H1 (cell line): ENCODE measurements around the gene BTBD1. TPM values are rescaled to one million over a fixed set of nuclear protein-coding genes. Genes with fewer than 3 reads are reported as not detected.

ENCODE experiments used
- CTCF ChIA-PET: fragments of 300-600 bp; sonication (Branson Sonifier 250); formaldehyde crosslinking; loops from one replicate; lab custom pipeline; 2021; ENCODE audit not compliant: partially characterized antibody; lab: Charles Lee
- POLR2A ChIA-PET: fragments of 300-600 bp; sonication (Branson Sonifier 250); formaldehyde crosslinking; loops from one replicate; lab custom pipeline; 2021; ENCODE audit warnings: inconsistent platforms; ENCODE audit not compliant: partially characterized antibody; lab: Charles Lee
- DNase-seq, 2 experiments: peaks; one replicate each; pipeline versions ENCODE4 v3.0.0 to v3.0.0-alpha.2; 2010 to 2022; ENCODE audit warnings: low spot score in 2 of 2, low read depth in 1 of 2, mixed read lengths in 1 of 2
- FAIRE-seq: peaks from 2 replicates; lab custom pipeline; 2011; peaks lifted over from hg19 to GRCh38; lab: Jason Lieb, UNC
- H2AFZ ChIP-seq: 2 replicates; pipeline ENCODE4 v1.8.1; 2012; ENCODE audit warnings: low read length, inconsistent platforms
- H2AK5ac ChIP-seq: 2 replicates; pipeline ENCODE4 v1.6.1; 2013; ENCODE audit warnings: low read depth, low read length
- H2BK120ac ChIP-seq: replicated peaks from 2 replicates; pipeline ENCODE3; 2013; ENCODE audit warnings: low read depth, low read length, inconsistent platforms
- H2BK12ac ChIP-seq: 2 replicates; pipeline ENCODE4 v1.6.1; 2013; ENCODE audit warnings: low read depth, low read length
- H2BK15ac ChIP-seq: 2 replicates; pipeline ENCODE4 v1.6.1; 2013; ENCODE audit warnings: low read length
- H2BK20ac ChIP-seq: 2 replicates; pipeline ENCODE4 v1.6.1; 2013; ENCODE audit warnings: low read length
- H2BK5ac ChIP-seq: 2 replicates; pipeline ENCODE4 v1.6.1; 2013; ENCODE audit warnings: low read depth, low read length
- H3K14ac ChIP-seq: 2 replicates; pipeline ENCODE4 v1.6.1; 2013; ENCODE audit warnings: inconsistent platforms; ENCODE audit not compliant: insufficient read length
- H3K18ac ChIP-seq: 2 replicates; pipeline ENCODE4 v1.6.1; 2013; ENCODE audit warnings: low read length; ENCODE audit errors: extremely low read depth
- H3K23ac ChIP-seq: 2 replicates; pipeline ENCODE4 v1.6.1; 2013; ENCODE audit warnings: inconsistent platforms; ENCODE audit not compliant: insufficient read length
- H3K23me2 ChIP-seq: 2 replicates; pipeline ENCODE4 v1.6.1; 2013; ENCODE audit warnings: low read depth, low read length
- H3K27ac ChIP-seq: 2 replicates; pipeline ENCODE4 v1.6.1; 2011; ENCODE audit warnings: low read depth, low read length, inconsistent platforms
- H3K27me3 ChIP-seq, 4 experiments: replicated peaks in 1 of 4; 1 replicate in 1 of 4; 2 replicates in 3 of 4; pipeline versions ENCODE4 v1.6.1 to v1.8.1; 2011 to 2013; ENCODE audit warnings: low read length in 3 of 4, mild to moderate bottlenecking in 3 of 4, inconsistent platforms in 2 of 4, mixed read lengths in 2 of 4, moderate library complexity in 1 of 4; ENCODE audit not compliant: control insufficient read depth in 3 of 4, insufficient read depth in 3 of 4; ENCODE audit errors: extremely low read depth in 1 of 4
- H3K36me3 ChIP-seq, 4 experiments: 2 replicates each; pipeline versions ENCODE4 v1.6.1 to v1.8.1; 2011 to 2013; ENCODE audit warnings: mild to moderate bottlenecking in 4 of 4, low read length in 3 of 4, moderate library complexity in 2 of 4, control low read depth in 1 of 4, inconsistent platforms in 1 of 4; ENCODE audit not compliant: insufficient read depth in 4 of 4, control insufficient read depth in 2 of 4
- H3K4ac ChIP-seq: replicated peaks from 2 replicates; pipeline ENCODE3; 2013; ENCODE audit warnings: low read length, low read depth, mixed read lengths, inconsistent platforms; ENCODE audit not compliant: insufficient read length
- H3K4me1 ChIP-seq, 4 experiments: replicated peaks in 1 of 4; 1 replicate in 1 of 4; 2 replicates in 3 of 4; pipeline versions ENCODE4 v1.6.1 to v1.8.1; 2011 to 2013; ENCODE audit warnings: low read length in 3 of 4, inconsistent platforms in 2 of 4, mixed read lengths in 1 of 4; ENCODE audit not compliant: insufficient read depth in 4 of 4, control insufficient read depth in 3 of 4
- H3K4me2 ChIP-seq, 2 experiments: 2 replicates each; pipeline versions ENCODE4 v1.6.1 to v1.8.1; 2011 to 2013; ENCODE audit warnings: low read depth in 2 of 2, low read length in 2 of 2, control low read depth in 1 of 2, inconsistent platforms in 1 of 2, mild to moderate bottlenecking in 1 of 2; ENCODE audit not compliant: insufficient read depth in 1 of 2
- H3K4me3 ChIP-seq, 4 experiments: fragments of 200-600, 300-600 bp in 1 of 4; sonication (generic), shearing (Covaris generic), sonication (Bioruptor Twin) in 1 of 4; 2 replicates each; pipeline versions ENCODE4 v1.5.1 to v1.8.1; 2011 to 2016; ENCODE audit warnings: low read length in 4 of 4, low read depth in 3 of 4, control low read depth in 2 of 4, inconsistent platforms in 2 of 4, mild to moderate bottlenecking in 2 of 4, mixed read lengths in 1 of 4, moderate library complexity in 1 of 4; ENCODE audit not compliant: insufficient read depth in 2 of 4; ENCODE audit errors: extremely low read depth in 1 of 4
- H3K56ac ChIP-seq: replicated peaks from 2 replicates; pipeline ENCODE3; 2013; ENCODE audit warnings: low read depth, mild to moderate bottlenecking, mixed read lengths, low read length, inconsistent platforms; ENCODE audit not compliant: insufficient read length
- H3K79me1 ChIP-seq: 2 replicates; pipeline ENCODE4 v1.6.1; 2013; ENCODE audit warnings: low read depth, low read length, control low read depth
- H3K79me2 ChIP-seq, 2 experiments: 2 replicates each; pipeline versions ENCODE4 v1.6.1 to v1.8.1; 2012 to 2013; ENCODE audit warnings: low read length in 2 of 2, mild to moderate bottlenecking in 2 of 2, inconsistent platforms in 1 of 2; ENCODE audit not compliant: insufficient read depth in 2 of 2, control insufficient read depth in 1 of 2
- H3K9ac ChIP-seq, 4 experiments: replicated peaks in 1 of 4; 1 replicate in 1 of 4; 2 replicates in 3 of 4; pipeline versions ENCODE4 v1.6.1 to v1.8.1; 2011 to 2013; ENCODE audit warnings: low read depth in 3 of 4, low read length in 3 of 4, control low read depth in 2 of 4, mild to moderate bottlenecking in 2 of 4, moderate library complexity in 2 of 4, inconsistent platforms in 1 of 4; ENCODE audit errors: extremely low read depth in 1 of 4
- H3K9me3 ChIP-seq, 2 experiments: 2 replicates each; pipeline versions ENCODE4 v1.6.1 to v1.8.1; 2012 to 2013; ENCODE audit warnings: mild to moderate bottlenecking in 2 of 2, moderate library complexity in 2 of 2, control low read depth in 1 of 2, inconsistent platforms in 1 of 2, low read depth in 1 of 2, low read length in 1 of 2, mixed read lengths in 1 of 2; ENCODE audit not compliant: insufficient read depth in 2 of 2
- H4K20me1 ChIP-seq, 2 experiments: replicated peaks in 1 of 2; 2 replicates each; pipeline versions ENCODE3 to v1.8.1; 2011 to 2013; ENCODE audit warnings: inconsistent platforms in 2 of 2, low read length in 2 of 2, mild to moderate bottlenecking in 1 of 2; ENCODE audit not compliant: insufficient read depth in 2 of 2, control insufficient read depth in 1 of 2
- H4K5ac ChIP-seq: 2 replicates; pipeline ENCODE4 v1.6.1; 2013; ENCODE audit warnings: low read length, low read depth, mixed read lengths, inconsistent platforms; ENCODE audit not compliant: insufficient read length
- H4K8ac ChIP-seq: 2 replicates; pipeline ENCODE4 v1.8.0; 2013; ENCODE audit warnings: mild to moderate bottlenecking, moderate library complexity, low read length, inconsistent platforms; ENCODE audit not compliant: insufficient read depth; ENCODE audit errors: extremely low read depth
- H4K91ac ChIP-seq: replicated peaks from 2 replicates; pipeline ENCODE3; 2013; ENCODE audit warnings: low read length, mixed read lengths, inconsistent platforms; ENCODE audit not compliant: insufficient read length
- JUND ChIP-seq: IDR thresholded peaks from 2 replicates; pipeline ENCODE4 v1.6.1; 2011; ENCODE audit warnings: mild to moderate bottlenecking, improper control_type of control experiment, low read length
- WGBS, 2 experiments: shearing (Covaris generic) in 1 of 2; methylation state at CpG; one replicate each; pipeline versions ENCODE4 v1.1.6 to v1.1.7; 2013 to 2015; ENCODE audit warnings: low lambda C conversion rate in 2 of 2, mixed read lengths in 2 of 2, inconsistent platforms in 1 of 2, low coverage in 1 of 2, missing lambda C conversion rate in 1 of 2; ENCODE audit not compliant: insufficient replicate concordance in 2 of 2, insufficient coverage in 1 of 2, insufficient read length in 1 of 2; ENCODE audit errors: extremely low coverage in 1 of 2, missing lambda C conversion rate in 1 of 2; 5-methylcytosine and 5-hydroxymethylcytosine counted together
- polyA plus RNA-seq, 7 experiments: library from polyadenylated mRNA; depleted of rRNA in 3 of 7; stranded (reverse) in 5 of 7; unstranded in 2 of 7; fragments of >200 nt in 5 of 7; fragments of 200-250 nt in 2 of 7; gene quantifications; 1 replicate in 5 of 7; 2 replicates in 1 of 7; 4 replicates in 1 of 7; pipeline versions ENCODE4 v1.2.1 to v1.2.3, GENCODE V29; 2011 to 2013; ENCODE audit warnings: missing spikeins in 2 of 7, mixed read lengths in 2 of 7
- total RNA-seq: library from RNA; stranded (reverse); fragmentation: NEBNext Ultra II Directional; extraction: Animal tissue kit (Norgen Biotek cat#: 25700); gene quantifications from 2 replicates; pipeline ENCODE4 v1.2.1, GENCODE V29; 2021

The BTBD1 gene
- total and polyA plus RNA-seq, 2 of the 8 experiments (the other 6 are each of a cell fraction or from before 2014, with no cell fraction given) = 18.6 to 39.5 TPM

DNA sequence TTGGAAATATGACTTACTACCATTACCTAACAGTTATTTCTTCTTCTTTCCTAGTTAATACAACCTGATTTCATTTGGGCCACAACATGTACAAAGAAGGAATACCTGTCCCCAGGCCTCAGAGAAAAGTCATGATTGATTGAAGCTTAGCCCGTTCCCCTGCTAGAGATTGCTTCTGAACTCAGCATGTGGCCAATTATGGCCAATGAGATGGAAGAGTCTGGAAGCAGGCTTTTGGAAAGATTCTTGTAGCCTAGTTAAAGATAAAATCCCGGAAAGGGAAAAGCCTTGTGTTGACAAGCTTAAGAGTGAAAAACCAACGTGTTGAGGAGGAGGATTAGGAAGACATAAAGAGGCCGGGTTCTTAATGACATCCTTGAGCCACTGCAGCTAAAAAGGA lies 23.4 kb upstream of the BTBD1 start:
- Histone ChIP-seq H2BK12ac (no peak overlapping the region), H3K79me1 (no peaks in the 10 kb centered on the region), H3K9me3 (no peaks in the 10 kb centered on the region), H3K36me3 (no peaks in the 10 kb centered on the region), H4K20me1 (no peaks in the 10 kb centered on the region), H4K91ac (no peak overlapping the region), H3K4me2 (no peak overlapping the region), H2BK120ac (no peak overlapping the region), H3K79me2 (no peaks in the 10 kb centered on the region), H4K5ac (no peak overlapping the region), H3K4me1 (no peaks in the 10 kb centered on the region), H2AFZ (no peak overlapping the region), H3K23ac (no peak overlapping the region), H3K18ac (no peak overlapping the region), H2BK5ac (no peak overlapping the region), H3K4ac (no peak overlapping the region), H2AK5ac (no peak overlapping the region), H3K14ac (no peak overlapping the region), H3K27me3 (no peaks in the 10 kb centered on the region), H2BK20ac (no peak overlapping the region), H3K56ac (no peak overlapping the region), H3K4me3 (no peak overlapping the region), H3K23me2 (no peaks in the 10 kb centered on the region), H3K27ac (no peak overlapping the region), H3K9ac (no peak overlapping the region), H4K8ac (no peak overlapping the region), H2BK15ac (no peak overlapping the region)
- FAIRE-seq (no peak), DNase-seq (no peak)
- ChIA-PET CTCF (interaction anchor here (0.6 kb wide), 1 partner anchor 192 kb away, joined by 3 read pairs; no protein-coding TSS in a partner anchor), POLR2A (interaction anchor here (0.7 kb wide), 1 partner anchor 18 kb away, joined by 3 read pairs; no protein-coding TSS in a partner anchor)
- WGBS, 2 experiments = 88% methylated on average over 4 of the region's 4 CpGs; no CpG with 5 or more reads in 1 of the 2 experiments
- no peak for TF ChIP-seq JUND
